Activated naive CD4-positive, alpha-beta T cell treated with anti-CD3 and anti-CD28 coated beads, Interleukin-2, amount 50 U/mL, for 72 hours (primary cell): ENCODE measurements around the gene INIP. TPM values are rescaled to one million over a fixed set of nuclear protein-coding genes. Genes with fewer than 3 reads are reported as not detected.
"Not testable (repeated sequence)": the region's sequence is repeated elsewhere in the genome, so short reads cannot be mapped to it uniquely, and the experiment has no call there.

Experiments used
- ATAC-seq, 2 donors: fragments of 150-1000 bp; cut with Tn5 transposase; 2 replicates each; pipeline ENCODE4 v1.10.0; 2021; ENCODE audit warnings: mild to moderate bottlenecking in 2 of 2, moderate library complexity in 2 of 2
- DNase-seq, 2 donors: peaks; one replicate each; pipeline ENCODE4 v3.0.0; 2021 to 2022; ENCODE audit warnings: low spot score in 2 of 2
- H3K27ac Mint-ChIP-seq, 2 donors: one replicate each; pipeline ENCODE4 v1.8.0; 2022; ENCODE audit warnings: mild to moderate bottlenecking in 2 of 2, mixed read lengths in 2 of 2
- H3K36me3 Mint-ChIP-seq, 2 donors: one replicate each; pipeline ENCODE4 v1.8.0; 2022; ENCODE audit warnings: mixed read lengths in 2 of 2
- H3K9me3 Mint-ChIP-seq, 2 donors: one replicate each; pipeline ENCODE4 v1.8.0; 2022; ENCODE audit warnings: mixed read lengths in 2 of 2
- total RNA-seq, 2 donors: library from RNA; stranded (reverse); gene quantifications; one replicate each; pipeline ENCODE4 v1.2.3, GENCODE V29; 2022

Gene INIP
- total RNA-seq, 2 donors from 2014 or later, result 34.1 to 38.4 TPM

- DNase-seq (no peak), ATAC-seq (no peak)
- Mint-ChIP-seq H3K9me3 (no peaks in the 10 kb centered on the region), H3K27ac (no peak overlapping the region), H3K36me3 (no peaks in the 10 kb centered on the region)
These were observed 32.8 kb upstream of the INIP start for GRCh38 chr9:112750764-112751055.

GRCh38 chr9:112750016-112750763 is 32.3 kb upstream of the INIP start, which contains the start of gene SNX30:
TSS of gene SNX30 (plus strand) at chr9:112750760. CDS start at chr9:112751002, 242 bp downstream.
- peak within 1 kb of the TSS; percentile 83 for H3K27ac Mint-ChIP-seq
- DNase-seq (peak; percentile 70 to 88), ATAC-seq (peak; percentile 61)
- H3K36me3 Mint-ChIP-seq, result no peaks in the 10 kb centered on the region
- no peaks in the 10 kb centered on the region for H3K9me3 Mint-ChIP-seq

- Mint-ChIP-seq H3K9me3 (no peaks in the 10 kb centered on the region), H3K36me3 (no peaks in the 10 kb centered on the region), H3K27ac (no peak overlapping the region)
- ATAC-seq, result no peak
- no peak for DNase-seq
These were observed 29.2 kb upstream of the INIP start for GRCh38 chr9:112747094-112747493.

GRCh38 chr9:112744177-112744576 is 26.3 kb upstream of the INIP start:
- H3K27ac Mint-ChIP-seq, result no peak overlapping the region
- no peaks in the 10 kb centered on the region for H3K36me3 Mint-ChIP-seq
- no peaks in the 10 kb centered on the region for H3K9me3 Mint-ChIP-seq
- ATAC-seq (no peak), DNase-seq (no peak)

- DNase-seq (no peak), ATAC-seq (no peak)
- Mint-ChIP-seq H3K27ac (no peak overlapping the region), H3K9me3 (no peaks in the 10 kb centered on the region), H3K36me3 (no peaks in the 10 kb centered on the region)
These were observed 25.4 kb upstream of the INIP start for GRCh38 chr9:112743216-112743836.

- DNase-seq (no peak), ATAC-seq (no peak)
- Mint-ChIP-seq H3K9me3 (no peaks in the 10 kb centered on the region), H3K27ac (no peak overlapping the region), H3K36me3 (no peaks in the 10 kb centered on the region)
These were observed 17.0 kb upstream of the INIP start for GRCh38 chr9:112734892-112735291.

GRCh38 chr9:112731971-112732370 is 14.1 kb upstream of the INIP start:
- DNase-seq, result no peak
- no peak overlapping the region for H3K27ac Mint-ChIP-seq
- H3K36me3 Mint-ChIP-seq, result no peaks in the 10 kb centered on the region
- no peak for ATAC-seq
- no peaks in the 10 kb centered on the region for H3K9me3 Mint-ChIP-seq

GRCh38 chr9:112728401-112728800 is 10.5 kb upstream of the INIP start:
- ATAC-seq (no peak), DNase-seq (no peak)
- peak overlapping the region in 1 of 2 donors; percentile 41 for H3K27ac Mint-ChIP-seq
- H3K9me3 Mint-ChIP-seq, result no peaks in the 10 kb centered on the region
- no peaks in the 10 kb centered on the region for H3K36me3 Mint-ChIP-seq

GRCh38 chr9:112726428-112726827 is 8.5 kb upstream of the INIP start:
- Mint-ChIP-seq H3K9me3 (no peaks in the 10 kb centered on the region), H3K27ac (no peak overlapping the region), H3K36me3 (no peaks in the 10 kb centered on the region)
- DNase-seq, result no peak
- ATAC-seq, result no peak

GRCh38 chr9:112725961-112726360 is 8.0 kb upstream of the INIP start:
- H3K36me3 Mint-ChIP-seq, result no peaks in the 10 kb centered on the region
- no peak for ATAC-seq

GRCh38 chr9:112722749-112723148 is 4.8 kb upstream of the INIP start:
- not testable (repeated sequence) for H3K9me3 Mint-ChIP-seq, H3K36me3 Mint-ChIP-seq, H3K27ac Mint-ChIP-seq, DNase-seq, ATAC-seq

More at GRCh38 chr9:112725961-112726360, 8.0 kb upstream of the INIP start:
- DNase-seq, result no peak
- H3K27ac Mint-ChIP-seq, result no peak overlapping the region
- H3K9me3 Mint-ChIP-seq, result no peaks in the 10 kb centered on the region

GRCh38 chr9:112720113-112720780 is 2.3 kb upstream of the INIP start:
- Mint-ChIP-seq H3K27ac (peak overlapping the region in 1 of 2 donors; percentile 19), H3K9me3 (no peaks in the 10 kb centered on the region), H3K36me3 (peaks cover 0 to 9% of the 10 kb centered on the region in 2 donors)
- ATAC-seq (no peak), DNase-seq (no peak)

GRCh38 chr9:112719696-112720095 is 1.8 kb upstream of the INIP start:
- ATAC-seq, result no peak
- Mint-ChIP-seq H3K36me3 (peaks cover 0 to 9% of the 10 kb centered on the region in 2 donors), H3K9me3 (no peaks in the 10 kb centered on the region), H3K27ac (peak overlapping the region in 1 of 2 donors; percentile 19)
- no peak for DNase-seq

- DNase-seq, result no peak
- H3K27ac Mint-ChIP-seq, result peak overlapping the region; percentile 19 to 29
- no peaks in the 10 kb centered on the region for H3K9me3 Mint-ChIP-seq
- ATAC-seq, result no peak
- peaks cover 0 to 9% of the 10 kb centered on the region in 2 donors for H3K36me3 Mint-ChIP-seq
These were observed 1.3 kb upstream of the INIP start for GRCh38 chr9:112719241-112719691.

GRCh38 chr9:112712678-112713077 is 5.2 kb downstream of the INIP start:
- H3K27ac Mint-ChIP-seq, result no peak overlapping the region
- peaks cover 13 to 14% of the 10 kb centered on the region in 2 donors for H3K36me3 Mint-ChIP-seq
- DNase-seq (no peak), ATAC-seq (no peak)
- no peaks in the 10 kb centered on the region for H3K9me3 Mint-ChIP-seq

GRCh38 chr9:112711050-112711689 is 6.7 kb downstream of the INIP start:
- DNase-seq, result no peak
- no peak for ATAC-seq
- H3K36me3 Mint-ChIP-seq, result peaks cover 6 to 13% of the 10 kb centered on the region in 2 donors
- no peak overlapping the region for H3K27ac Mint-ChIP-seq
- no peaks in the 10 kb centered on the region for H3K9me3 Mint-ChIP-seq
